Peyer's patch (tissue), 4 donors: ENCODE results near the gene RABL6.

Experiments
- POLR2A ChIP-seq, 2 donors: fragments of 450-650 bp; IDR thresholded peaks; one replicate each; pipeline ENCODE4 v1.5.1; 2017; ENCODE audit warnings: antibody characterized with exemption in 2 of 2, mild to moderate bottlenecking in 2 of 2, moderate library complexity in 2 of 2
- TF ChIP-seq, protein P1 (sequence below), 6 experiments: fragments of 450-650 bp in 4 of 6; fragments of 200-600 bp in 2 of 6; sonication (generic) in 1 of 6; IDR thresholded peaks; one replicate each; pipeline ENCODE4 v1.5.1; 2017 to 2019; ENCODE audit warnings: antibody characterized with exemption in 6 of 6, mild to moderate bottlenecking in 3 of 6, moderate library complexity in 1 of 6

DNA sequence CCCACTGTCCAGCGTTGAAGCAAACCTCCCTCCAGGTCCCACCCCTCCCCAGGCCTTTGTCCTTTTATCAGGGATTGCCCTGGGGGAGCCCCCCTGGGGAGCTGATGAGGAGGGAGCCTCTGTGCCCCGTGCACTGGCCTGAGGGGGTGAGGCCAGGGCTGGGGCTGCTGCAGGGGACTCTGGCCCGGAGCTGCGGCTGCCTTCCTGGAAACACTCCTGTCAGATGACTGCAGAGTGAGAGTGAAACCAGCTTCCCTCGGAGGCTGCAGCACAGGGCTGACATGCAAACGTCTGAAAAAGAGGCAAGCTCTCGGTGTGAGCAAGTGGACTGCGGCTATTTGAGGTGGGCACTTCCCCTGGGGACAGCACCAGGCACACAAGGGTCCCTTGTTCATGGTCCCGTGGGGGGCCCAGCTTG, 74.0 kb downstream of the RABL6 start:
- TF ChIP-seq, protein P1, sequence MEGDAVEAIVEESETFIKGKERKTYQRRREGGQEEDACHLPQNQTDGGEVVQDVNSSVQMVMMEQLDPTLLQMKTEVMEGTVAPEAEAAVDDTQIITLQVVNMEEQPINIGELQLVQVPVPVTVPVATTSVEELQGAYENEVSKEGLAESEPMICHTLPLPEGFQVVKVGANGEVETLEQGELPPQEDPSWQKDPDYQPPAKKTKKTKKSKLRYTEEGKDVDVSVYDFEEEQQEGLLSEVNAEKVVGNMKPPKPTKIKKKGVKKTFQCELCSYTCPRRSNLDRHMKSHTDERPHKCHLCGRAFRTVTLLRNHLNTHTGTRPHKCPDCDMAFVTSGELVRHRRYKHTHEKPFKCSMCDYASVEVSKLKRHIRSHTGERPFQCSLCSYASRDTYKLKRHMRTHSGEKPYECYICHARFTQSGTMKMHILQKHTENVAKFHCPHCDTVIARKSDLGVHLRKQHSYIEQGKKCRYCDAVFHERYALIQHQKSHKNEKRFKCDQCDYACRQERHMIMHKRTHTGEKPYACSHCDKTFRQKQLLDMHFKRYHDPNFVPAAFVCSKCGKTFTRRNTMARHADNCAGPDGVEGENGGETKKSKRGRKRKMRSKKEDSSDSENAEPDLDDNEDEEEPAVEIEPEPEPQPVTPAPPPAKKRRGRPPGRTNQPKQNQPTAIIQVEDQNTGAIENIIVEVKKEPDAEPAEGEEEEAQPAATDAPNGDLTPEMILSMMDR (IDR thresholded peaks at IDR 0.05) = no peak
- TF ChIP-seq POLR2A (IDR thresholded peaks at IDR 0.05) = no peak
